ENCODE results near the gene DENND5A. TPM values are rescaled to one million over a fixed set of nuclear protein-coding genes. Genes with fewer than 3 reads are reported as not detected.
A peak's percentile ranks its signal among the peaks of the same experiment; 100 is the strongest.

DENND5A gene
- total RNA-seq, 4 donors from 2014 or later, result 30.4 to 52.9 (median 36.4) TPM

DNA sequence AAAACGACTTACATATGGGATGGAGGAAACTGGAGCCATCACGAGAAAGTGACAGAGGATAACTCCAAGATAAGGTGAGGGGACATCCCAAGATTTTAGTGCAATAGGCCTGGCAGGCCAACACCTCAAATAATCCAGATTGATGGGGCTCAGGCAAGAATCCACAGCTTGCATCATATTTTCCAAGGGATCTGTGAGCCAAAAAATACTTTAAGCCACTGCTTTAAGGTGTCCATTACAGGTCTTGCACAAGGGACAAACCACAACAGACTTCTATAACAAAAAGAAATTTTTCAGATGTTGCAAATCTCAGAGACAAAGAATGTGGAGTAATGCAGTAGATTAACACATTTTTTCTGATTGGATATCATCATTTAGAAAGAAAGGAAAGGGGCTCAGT lies 45.6 kb downstream of the DENND5A start:
- peaks cover 8% of the 10 kb centered on the region for H3K4me1 ChIP-seq
- WGBS, result 54% methylated on average over 2 of the region's 2 CpGs
- TF ChIP-seq, protein P1, sequence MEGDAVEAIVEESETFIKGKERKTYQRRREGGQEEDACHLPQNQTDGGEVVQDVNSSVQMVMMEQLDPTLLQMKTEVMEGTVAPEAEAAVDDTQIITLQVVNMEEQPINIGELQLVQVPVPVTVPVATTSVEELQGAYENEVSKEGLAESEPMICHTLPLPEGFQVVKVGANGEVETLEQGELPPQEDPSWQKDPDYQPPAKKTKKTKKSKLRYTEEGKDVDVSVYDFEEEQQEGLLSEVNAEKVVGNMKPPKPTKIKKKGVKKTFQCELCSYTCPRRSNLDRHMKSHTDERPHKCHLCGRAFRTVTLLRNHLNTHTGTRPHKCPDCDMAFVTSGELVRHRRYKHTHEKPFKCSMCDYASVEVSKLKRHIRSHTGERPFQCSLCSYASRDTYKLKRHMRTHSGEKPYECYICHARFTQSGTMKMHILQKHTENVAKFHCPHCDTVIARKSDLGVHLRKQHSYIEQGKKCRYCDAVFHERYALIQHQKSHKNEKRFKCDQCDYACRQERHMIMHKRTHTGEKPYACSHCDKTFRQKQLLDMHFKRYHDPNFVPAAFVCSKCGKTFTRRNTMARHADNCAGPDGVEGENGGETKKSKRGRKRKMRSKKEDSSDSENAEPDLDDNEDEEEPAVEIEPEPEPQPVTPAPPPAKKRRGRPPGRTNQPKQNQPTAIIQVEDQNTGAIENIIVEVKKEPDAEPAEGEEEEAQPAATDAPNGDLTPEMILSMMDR (IDR thresholded peaks at IDR 0.05), result no peak
- TF ChIP-seq POLR2AphosphoS5 (IDR thresholded peaks at IDR 0.05) (no peak), EP300 (IDR thresholded peaks at IDR 0.05) (no peak), POLR2A (IDR thresholded peaks at IDR 0.05) (no peak)
- H3K4me3 ChIP-seq, result no peak overlapping the region
- no peaks in the 10 kb centered on the region for H3K27me3 ChIP-seq
- H3K27ac ChIP-seq, result peak overlapping the region; percentile 52
- DNase-seq (ENCODE audit: low spot score in 2 of 2), result no peak
- H3K9me3 ChIP-seq, result no peaks in the 10 kb centered on the region
- H3K36me3 ChIP-seq, result no peaks in the 10 kb centered on the region

DNA sequence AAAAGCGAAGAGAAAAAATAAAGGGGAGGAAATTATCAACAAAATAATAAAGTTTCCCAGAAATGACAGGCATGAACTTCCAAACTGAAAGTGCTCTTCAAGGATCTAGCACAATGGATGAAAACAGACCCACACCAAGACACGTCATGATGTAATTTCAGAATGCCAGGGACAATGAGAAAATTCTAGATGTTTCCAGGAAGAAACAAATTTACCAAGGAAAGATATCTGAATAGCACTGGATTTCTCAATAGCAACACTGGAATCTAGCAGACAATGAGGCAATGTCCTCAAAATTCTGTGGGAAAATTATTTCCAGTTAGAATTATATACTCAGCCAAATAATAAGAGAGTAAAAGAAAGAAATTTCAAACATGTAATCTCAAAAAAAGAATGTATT lies 46.0 kb downstream of the DENND5A start:
- Histone ChIP-seq H3K36me3 (no peaks in the 10 kb centered on the region), H3K9me3 (no peaks in the 10 kb centered on the region), H3K4me3 (no peak overlapping the region), H3K27ac (peak overlapping the region; percentile 52), H3K4me1 (peaks cover 12% of the 10 kb centered on the region), H3K27me3 (no peaks in the 10 kb centered on the region)
- TF ChIP-seq POLR2A (IDR thresholded peaks at IDR 0.05) (no peak), EP300 (IDR thresholded peaks at IDR 0.05) (no peak), POLR2AphosphoS5 (IDR thresholded peaks at IDR 0.05) (no peak)
- TF ChIP-seq, protein P1 (IDR thresholded peaks at IDR 0.05), result no peak
- 78% methylated on average over 2 of the region's 2 CpGs for WGBS
- no peak for DNase-seq (ENCODE audit: low spot score in 2 of 2)

DNA sequence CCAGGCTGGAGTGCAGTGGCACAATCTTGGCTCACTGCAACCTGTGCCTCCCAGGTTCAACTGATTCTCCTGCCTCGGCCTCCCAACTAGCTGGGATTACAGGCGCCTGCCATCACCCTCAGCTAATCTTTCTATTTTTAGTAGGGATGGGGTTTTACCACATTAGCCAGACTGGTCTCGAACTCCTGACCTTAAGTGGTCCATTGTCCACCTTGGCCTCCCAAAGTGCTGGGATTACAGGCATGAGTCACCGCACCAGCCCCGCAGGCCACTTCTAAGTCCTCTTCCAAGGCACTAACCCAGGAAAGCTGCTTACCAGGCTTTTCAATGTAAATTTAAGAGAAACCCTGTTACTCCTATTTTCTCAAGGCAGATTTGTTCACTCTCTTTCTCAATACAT lies 50.4 kb downstream of the DENND5A start:
- H3K27ac ChIP-seq, result no peak overlapping the region
- WGBS, result 94% methylated on average over 5 of the region's 5 CpGs
- no peak overlapping the region for H3K4me3 ChIP-seq
- no peaks in the 10 kb centered on the region for H3K36me3 ChIP-seq
- H3K9me3 ChIP-seq, result no peaks in the 10 kb centered on the region
- no peaks in the 10 kb centered on the region for H3K27me3 ChIP-seq
- no peak for DNase-seq (ENCODE audit: low spot score in 2 of 2)
- peaks cover 27% of the 10 kb centered on the region for H3K4me1 ChIP-seq
- no peak for TF ChIP-seq POLR2A (IDR thresholded peaks at IDR 0.05)
- no peak for TF ChIP-seq POLR2AphosphoS5 (IDR thresholded peaks at IDR 0.05)
- TF ChIP-seq, protein P1 (IDR thresholded peaks at IDR 0.05), result no peak
- no peak for TF ChIP-seq EP300 (IDR thresholded peaks at IDR 0.05)

DNA sequence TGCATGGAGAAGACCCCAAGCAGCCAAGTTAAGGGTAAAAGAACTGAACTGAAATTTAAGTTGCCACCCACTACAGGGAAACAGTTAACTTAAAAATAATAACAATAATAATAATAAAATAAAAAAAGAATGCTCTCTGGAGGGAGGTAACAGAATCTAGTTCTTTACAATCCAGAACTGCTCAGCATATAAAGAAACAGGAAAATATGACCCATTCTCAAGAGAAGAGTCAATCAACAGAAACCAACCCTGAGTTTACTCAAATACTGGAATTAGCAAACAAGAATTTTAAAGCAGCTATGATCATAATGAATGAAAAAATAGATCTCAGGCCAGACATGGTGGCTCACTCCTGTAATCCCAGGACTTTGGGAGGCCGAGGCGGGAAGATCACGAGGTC lies 53.8 kb downstream of the DENND5A start:
- H3K9me3 ChIP-seq, result no peaks in the 10 kb centered on the region
- H3K36me3 ChIP-seq, result no peaks in the 10 kb centered on the region
- WGBS, result 96% methylated on average over 3 of the region's 3 CpGs
- TF ChIP-seq POLR2A (IDR thresholded peaks at IDR 0.05), result no peak
- H3K4me3 ChIP-seq, result no peak overlapping the region
- no peaks in the 10 kb centered on the region for H3K27me3 ChIP-seq
- peaks cover 23% of the 10 kb centered on the region for H3K4me1 ChIP-seq
- H3K27ac ChIP-seq, result no peak overlapping the region
- no peak for DNase-seq (ENCODE audit: low spot score in 2 of 2)

DNA sequence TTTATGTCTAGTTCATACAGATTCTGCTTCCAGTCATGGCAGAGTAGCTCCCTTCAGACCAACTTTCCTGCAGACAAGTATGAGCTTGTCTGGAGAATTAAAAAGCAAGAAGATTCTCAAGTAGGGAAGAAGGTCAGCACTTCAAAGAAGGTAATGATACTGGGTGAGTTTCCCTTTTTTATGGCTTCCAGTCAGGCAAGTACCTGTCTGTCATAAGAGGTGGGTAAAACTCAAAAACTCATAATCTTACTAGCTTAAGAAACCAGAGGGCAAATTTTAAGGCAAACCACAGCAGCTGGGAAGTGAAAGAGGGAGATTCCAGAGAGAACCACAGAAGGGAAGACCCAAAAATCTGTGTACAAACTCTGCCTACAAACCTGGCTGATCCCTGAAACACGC lies 54.2 kb downstream of the DENND5A start:
- TF ChIP-seq POLR2AphosphoS5 (IDR thresholded peaks at IDR 0.05) (no peak), POLR2A (IDR thresholded peaks at IDR 0.05) (no peak), EP300 (IDR thresholded peaks at IDR 0.05) (no peak)
- TF ChIP-seq, protein P1 (IDR thresholded peaks at IDR 0.05), result no peak
- DNase-seq (ENCODE audit: low spot score in 2 of 2), result no peak
- H3K36me3 ChIP-seq, result no peaks in the 10 kb centered on the region
- no peak overlapping the region for H3K4me3 ChIP-seq
- no peaks in the 10 kb centered on the region for H3K9me3 ChIP-seq
- 48% methylated on average over 1 of the region's 1 CpG for WGBS
- H3K27ac ChIP-seq, result no peak overlapping the region
- H3K27me3 ChIP-seq, result no peaks in the 10 kb centered on the region
- peaks cover 23% of the 10 kb centered on the region for H3K4me1 ChIP-seq

Data from suprapubic skin (tissue), 4 donors.